COR-L47 (cell line): ENCODE results near the gene CD28.

Experiments used
- DNase-seq: peaks from one replicate; lab custom pipeline; 2025; lab: John Stamatoyannopoulos, UW

The CD28 gene

GRCh38 chr2:203718087-203718486 is 11.6 kb downstream of the CD28 start:
- DNase-seq = no peak

DNA sequence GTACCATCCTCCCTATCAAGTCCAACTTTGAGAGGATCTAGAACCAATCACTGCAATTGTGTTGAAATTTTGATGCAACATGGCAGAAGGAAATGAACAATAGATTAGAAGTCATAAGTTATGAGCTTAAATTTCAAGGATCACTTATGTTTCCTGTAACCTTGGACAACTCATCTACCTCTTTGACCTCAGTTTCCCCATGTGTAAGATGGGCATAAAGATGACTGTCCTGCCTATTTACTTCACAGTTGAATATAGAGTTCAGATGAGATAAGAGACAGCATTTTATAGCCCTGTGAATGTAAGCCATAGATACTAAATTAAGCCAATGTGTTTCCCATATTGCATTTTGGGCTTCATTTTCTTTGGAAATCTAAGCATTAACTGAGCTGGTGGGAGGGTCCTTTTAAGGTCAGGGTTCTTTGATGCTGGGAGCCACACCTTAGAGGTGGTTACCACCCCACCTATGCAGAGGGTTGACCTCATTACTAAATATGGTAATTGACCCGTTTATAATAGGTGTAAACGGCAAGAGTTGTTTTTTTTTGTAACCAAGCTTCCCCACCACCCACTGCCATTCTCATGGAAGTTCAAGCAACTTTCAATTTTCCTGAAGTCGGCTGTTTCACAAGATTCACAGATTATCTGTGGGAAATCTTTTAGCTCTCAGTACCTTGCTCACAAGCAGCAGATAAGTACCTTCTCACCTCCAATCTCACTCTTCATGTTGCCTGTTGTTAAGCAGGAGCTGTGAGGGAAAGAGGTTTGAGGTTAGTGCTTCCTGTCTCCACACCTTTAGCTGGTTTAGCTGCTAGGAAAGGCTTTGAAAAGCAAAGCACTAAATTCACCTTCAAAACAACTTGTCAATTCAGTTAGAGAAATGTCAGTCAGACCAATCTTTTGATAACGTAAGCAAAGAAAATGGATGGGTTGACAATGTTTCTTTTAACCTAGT is 13.3 kb downstream of the CD28 start:
- no peak for DNase-seq

DNA sequence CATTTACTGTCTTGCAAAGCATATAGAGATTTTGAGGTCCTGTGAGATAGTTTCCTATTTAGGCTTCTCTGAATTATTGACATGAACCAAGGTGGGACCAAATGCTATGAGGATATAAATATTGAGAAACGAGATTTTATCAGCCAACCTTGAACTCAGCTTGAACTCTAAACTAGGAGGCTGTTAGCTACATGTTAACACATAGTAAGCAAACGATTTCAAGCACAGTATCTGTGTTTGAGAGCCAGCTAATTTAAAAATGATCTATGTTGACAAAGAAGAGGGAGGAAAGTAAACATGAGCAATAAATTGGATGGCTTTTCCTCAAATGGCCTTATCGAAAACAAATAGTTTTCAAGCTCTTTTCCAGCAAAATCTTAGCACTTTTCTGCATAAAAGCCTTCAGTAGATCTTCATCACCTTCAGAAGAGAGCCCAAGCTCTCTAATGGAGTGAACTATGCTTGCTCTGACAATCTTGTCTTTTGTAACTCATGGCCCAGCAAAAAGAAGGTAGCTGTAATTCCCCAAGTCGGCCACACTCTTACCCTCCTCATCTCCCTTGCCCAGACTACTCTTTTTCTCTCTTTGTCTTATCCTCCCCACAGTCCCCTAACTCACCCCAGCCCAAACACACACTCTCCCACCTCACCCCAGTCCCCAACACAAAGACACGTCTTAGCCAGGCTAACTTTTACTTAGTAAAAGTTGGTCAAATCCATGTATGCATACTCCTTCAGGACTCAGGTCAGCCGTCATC is 14.7 kb downstream of the CD28 start:
- DNase-seq = no peak

DNA sequence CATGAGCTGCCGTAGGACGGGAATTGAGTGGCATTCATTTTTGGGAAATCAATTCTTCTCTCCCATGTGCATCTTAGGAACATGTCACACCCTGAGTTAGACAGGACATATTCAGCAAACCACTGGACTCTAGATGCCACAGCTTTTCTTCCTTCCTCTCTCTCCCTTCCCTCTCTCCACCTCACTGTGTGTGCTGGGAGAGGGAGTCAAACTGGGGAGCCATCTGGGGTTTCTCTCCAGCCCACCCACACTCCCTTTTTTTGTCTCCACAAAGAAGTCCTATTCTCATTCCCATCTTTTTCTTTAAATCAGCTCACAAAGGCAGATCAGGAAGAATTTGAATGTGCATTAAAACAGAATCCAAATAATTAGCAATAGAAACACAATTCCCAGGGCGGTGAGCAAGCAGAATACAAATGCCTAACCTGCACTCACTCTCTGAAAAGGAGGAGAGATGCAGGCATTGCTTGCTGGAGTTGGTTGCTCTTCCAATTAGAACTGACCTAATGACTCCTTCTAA is 15.4 kb downstream of the CD28 start:
- DNase-seq = no peak

GRCh38 chr2:203722411-203722810 is 16.0 kb downstream of the CD28 start:
- DNase-seq = no peak

GRCh38 chr2:203728321-203728720 is 21.9 kb downstream of the CD28 start:
- no peak for DNase-seq

- DNase-seq = no peak
These were observed 23.8 kb downstream of the CD28 start for GRCh38 chr2:203730076-203730729.

- no peak for DNase-seq
These were observed 24.4 kb downstream of the CD28 start for GRCh38 chr2:203730883-203731282.

- DNase-seq = no peak
These were observed 25.9 kb downstream of the CD28 start for GRCh38 chr2:203732092-203732952.

GRCh38 chr2:203732953-203733510 is 26.6 kb downstream of the CD28 start:
- no peak for DNase-seq

GRCh38 chr2:203733684-203734083 is 27.2 kb downstream of the CD28 start:
- DNase-seq = no peak

GRCh38 chr2:203734276-203734983 is 28.0 kb downstream of the CD28 start:
- DNase-seq = no peak

DNA sequence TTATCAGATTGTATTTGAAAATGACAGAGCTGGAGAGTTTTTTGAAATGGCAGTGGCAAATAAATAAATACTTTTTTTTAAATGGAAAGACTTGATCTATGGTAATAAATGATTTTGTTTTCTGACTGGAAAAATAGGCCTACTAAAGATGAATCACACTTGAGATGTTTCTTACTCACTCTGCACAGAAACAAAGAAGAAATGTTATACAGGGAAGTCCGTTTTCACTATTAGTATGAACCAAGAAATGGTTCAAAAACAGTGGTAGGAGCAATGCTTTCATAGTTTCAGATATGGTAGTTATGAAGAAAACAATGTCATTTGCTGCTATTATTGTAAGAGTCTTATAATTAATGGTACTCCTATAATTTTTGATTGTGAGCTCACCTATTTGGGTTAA is 30.9 kb downstream of the CD28 start:
- DNase-seq = no peak

DNA sequence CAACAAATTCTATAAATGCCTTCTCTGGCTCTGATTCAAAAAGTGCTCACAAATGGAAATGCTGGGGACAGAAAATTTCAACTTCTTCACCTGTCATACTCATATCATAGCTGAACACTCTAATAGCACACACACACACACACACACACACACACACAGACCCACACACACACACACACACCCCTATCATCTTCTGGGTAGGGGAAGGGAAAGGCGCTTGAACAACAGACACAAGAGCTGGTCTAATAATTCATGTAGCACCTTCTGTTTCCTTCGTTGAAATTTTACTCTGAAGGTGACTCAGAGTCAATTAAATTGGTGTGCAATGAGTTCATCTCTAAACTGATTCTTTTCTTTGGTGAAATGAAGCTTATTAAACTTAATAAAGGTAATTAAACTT is 32.9 kb downstream of the CD28 start:
- no peak for DNase-seq

- DNase-seq = no peak
These were observed 34.4 kb downstream of the CD28 start for GRCh38 chr2:203740871-203741281.

- no peak for DNase-seq
These were observed 35.1 kb downstream of the CD28 start for GRCh38 chr2:203741566-203741965.

GRCh38 chr2:203743441-203743981 is 37.1 kb downstream of the CD28 start:
- DNase-seq = no peak

DNA sequence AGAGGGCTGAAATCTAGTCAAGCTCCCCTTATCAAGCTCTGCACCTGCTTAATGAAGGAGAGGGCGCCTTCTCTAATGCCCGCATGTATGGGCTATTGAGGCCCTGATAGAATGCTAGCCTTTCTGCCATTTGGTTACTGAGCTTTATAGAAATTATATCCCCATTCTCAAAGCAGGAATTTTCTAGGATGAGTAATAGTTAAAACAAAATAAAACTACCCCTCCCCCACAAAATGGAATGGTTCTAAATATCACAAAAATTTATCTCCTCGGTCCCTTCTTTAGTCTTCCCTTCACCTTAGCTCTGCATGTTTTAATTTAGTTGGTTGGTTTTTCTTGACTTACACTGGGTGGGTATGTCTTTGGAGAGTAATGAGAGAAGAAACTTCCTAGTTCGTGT is 37.7 kb downstream of the CD28 start:
- DNase-seq = no peak

- no peak for DNase-seq
These were observed 38.8 kb downstream of the CD28 start for GRCh38 chr2:203745267-203745666.
